Iris pigment epithelial cell (primary cell): ENCODE results near the gene C1orf35.
A peak's percentile ranks its signal among the peaks of the same experiment; 100 is the strongest.

Experiments
- DNase-seq: peaks from one replicate; pipeline ENCODE4 v3.0.0-alpha.2; 2011; ENCODE audit warnings: low read depth

C1orf35 gene

GRCh38 chr1:228063251-228064191, 39.6 kb downstream of the C1orf35 start:
- no peak for DNase-seq

DNA sequence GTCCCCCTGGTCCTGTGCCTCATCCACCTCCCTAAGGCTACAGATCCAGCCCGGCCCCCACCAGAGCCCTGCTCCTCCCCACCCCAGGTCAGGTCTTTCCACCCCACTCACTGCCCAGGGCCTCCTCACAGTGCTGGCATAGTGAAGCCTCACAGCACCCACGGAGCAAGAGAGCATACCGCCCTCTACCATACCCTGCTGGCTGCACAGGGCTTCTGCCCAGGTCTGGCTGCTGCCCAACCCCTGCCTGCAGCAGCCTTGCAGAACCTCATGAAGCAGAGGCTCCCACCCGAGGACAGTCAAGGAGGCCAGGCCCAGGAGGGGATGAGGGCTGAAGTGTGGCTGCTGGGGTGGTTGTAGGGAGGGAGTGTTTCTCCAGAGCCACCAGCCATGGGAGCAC, 40.3 kb downstream of the C1orf35 start:
- no peak for DNase-seq

- DNase-seq = no peak
Measured at GRCh38 chr1:228062085-228062791, 40.9 kb downstream of the C1orf35 start.

- DNase-seq = no peak
Measured at GRCh38 chr1:228061411-228062084, 41.6 kb downstream of the C1orf35 start.

DNA sequence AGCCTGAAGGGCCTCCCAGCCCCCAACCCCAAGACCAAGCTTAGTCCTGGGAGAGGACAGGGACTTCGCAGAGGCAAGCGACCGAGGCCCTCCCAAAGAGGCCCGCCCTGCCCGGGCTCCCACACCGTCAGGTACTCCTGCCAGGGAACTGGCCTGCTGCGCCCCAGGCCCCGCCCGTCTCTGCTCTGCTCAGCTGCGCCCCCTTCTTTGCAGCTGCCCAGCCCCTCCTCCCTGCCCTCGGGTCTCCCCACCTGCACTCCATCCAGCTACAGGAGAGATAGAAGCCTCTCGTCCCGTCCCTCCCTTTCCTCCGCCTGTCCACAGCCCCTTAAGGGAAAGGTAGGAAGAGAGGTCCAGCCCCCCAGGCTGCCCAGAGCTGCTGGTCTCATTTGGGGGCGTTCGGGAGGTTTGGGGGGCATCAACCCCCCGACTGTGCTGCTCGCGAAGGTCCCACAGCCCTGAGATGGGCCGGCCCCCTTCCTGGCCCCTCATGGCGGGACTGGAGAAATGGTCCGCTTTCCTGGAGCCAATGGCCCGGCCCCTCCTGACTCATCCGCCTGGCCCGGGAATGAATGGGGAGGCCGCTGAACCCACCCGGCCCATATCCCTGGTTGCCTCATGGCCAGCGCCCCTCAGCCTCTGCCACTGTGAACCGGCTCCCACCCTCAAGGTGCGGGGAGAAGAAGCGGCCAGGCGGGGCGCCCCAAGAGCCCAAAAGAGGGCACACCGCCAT, 42.5 kb downstream of the C1orf35 start:
- DNase-seq = peak; percentile 7

GRCh38 chr1:228059634-228060457, 43.3 kb downstream of the C1orf35 start:
- DNase-seq = no peak

DNA sequence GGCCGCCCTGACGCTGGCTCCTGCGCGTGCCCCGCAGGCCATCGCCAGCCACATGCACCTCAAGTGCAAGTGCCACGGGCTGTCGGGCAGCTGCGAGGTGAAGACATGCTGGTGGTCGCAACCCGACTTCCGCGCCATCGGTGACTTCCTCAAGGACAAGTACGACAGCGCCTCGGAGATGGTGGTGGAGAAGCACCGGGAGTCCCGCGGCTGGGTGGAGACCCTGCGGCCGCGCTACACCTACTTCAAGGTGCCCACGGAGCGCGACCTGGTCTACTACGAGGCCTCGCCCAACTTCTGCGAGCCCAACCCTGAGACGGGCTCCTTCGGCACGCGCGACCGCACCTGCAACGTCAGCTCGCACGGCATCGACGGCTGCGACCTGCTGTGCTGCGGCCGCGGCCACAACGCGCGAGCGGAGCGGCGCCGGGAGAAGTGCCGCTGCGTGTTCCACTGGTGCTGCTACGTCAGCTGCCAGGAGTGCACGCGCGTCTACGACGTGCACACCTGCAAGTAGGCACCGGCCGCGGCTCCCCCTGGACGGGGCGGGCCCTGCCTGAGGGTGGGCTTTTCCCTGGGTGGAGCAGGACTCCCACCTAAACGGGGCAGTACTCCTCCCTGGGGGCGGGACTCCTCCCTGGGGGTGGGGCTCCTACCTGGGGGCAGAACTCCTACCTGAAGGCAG, 44.0 kb downstream of the C1orf35 start:
- no peak for DNase-seq

DNA sequence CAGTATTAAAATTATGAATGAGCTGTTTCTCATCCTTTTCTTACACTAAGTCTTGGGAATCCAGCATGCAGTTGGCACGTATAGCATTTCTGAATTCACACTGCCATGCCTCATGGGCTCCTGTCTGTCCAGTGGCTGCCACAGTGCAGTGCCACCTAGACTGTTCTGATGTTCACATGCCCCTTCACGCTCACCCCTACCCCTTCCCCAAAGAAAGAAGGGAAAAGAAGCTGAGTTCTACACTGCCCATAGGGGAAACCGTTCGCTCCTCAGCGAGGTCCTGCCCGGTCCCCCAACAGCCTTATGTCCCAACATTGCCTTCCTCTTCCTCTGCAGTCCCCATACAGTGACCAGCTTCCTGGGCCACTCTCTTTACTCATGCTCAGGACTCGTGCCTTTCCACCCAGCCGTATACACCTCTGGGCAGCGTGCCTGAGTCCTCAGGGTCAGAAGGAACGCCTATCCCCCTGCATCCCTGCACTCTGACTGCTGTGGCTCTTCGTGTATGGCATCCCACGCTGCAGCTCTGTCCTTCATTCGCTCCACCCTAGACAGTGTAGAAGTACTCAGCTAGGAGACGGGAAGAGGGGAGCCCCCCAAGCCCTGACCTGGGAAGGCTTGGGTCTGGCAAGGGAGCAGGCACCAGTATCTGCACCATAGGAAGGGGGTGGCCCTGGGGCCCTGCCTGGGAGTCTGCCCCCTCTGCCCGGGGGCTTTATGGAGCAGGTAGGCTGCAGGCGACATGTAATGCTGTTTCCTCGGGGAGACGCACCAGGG, 44.8 kb downstream of the C1orf35 start:
- DNase-seq = no peak
